ENCODE results near the gene OSGIN1.

GRCh38 chr16:83951544-83951943, 1.5 kb upstream of the OSGIN1 start:
- TF ChIP-seq POLR2AphosphoS5 (IDR thresholded peaks at IDR 0.05; ENCODE audit: low read depth, low read length) (no peak), POLR2A (IDR thresholded peaks at IDR 0.05; ENCODE audit: low read depth, low read length) (no peak), TAF1 (IDR thresholded peaks at IDR 0.05; ENCODE audit: borderline replicate concordance, low read depth, low read length) (no peak)
